WTC11 (cell line): ENCODE data around the gene MSL1. TPM values are rescaled to one million over a fixed set of nuclear protein-coding genes. Genes with fewer than 3 reads are reported as not detected.
A peak's percentile ranks its signal among the peaks of the same experiment; 100 is the strongest.

ENCODE experiments used
- CREB1 ChIP-seq: sonication (generic); formaldehyde crosslinking; IDR thresholded peaks from 2 replicates; pipeline ENCODE4 v1.8.0; 2023; ENCODE audit warnings: mild to moderate bottlenecking, missing genetic modification reagents
- FOXK1 ChIP-seq: sonication (generic); formaldehyde crosslinking; IDR thresholded peaks from 2 replicates; pipeline ENCODE4 v1.8.0; 2022; ENCODE audit warnings: mild to moderate bottlenecking, moderate library complexity, missing genetic modification reagents
- GABPB1 ChIP-seq: sonication (generic); formaldehyde crosslinking; IDR thresholded peaks from 2 replicates; pipeline ENCODE4 v1.8.1; 2023; ENCODE audit warnings: mild to moderate bottlenecking, missing genetic modification reagents
- GRHL2 ChIP-seq: fragments of 250-450 bp; sonication (Bioruptor Pico); IDR thresholded peaks from 2 replicates; pipeline ENCODE4 v1.8.0; 2022; ENCODE audit warnings: mild to moderate bottlenecking, moderate library complexity; ENCODE audit not compliant: insufficient replicate concordance, severe bottlenecking
- HMGA2 ChIP-seq: fragments of 250-450 bp; sonication (Bioruptor Pico); IDR thresholded peaks from 2 replicates; pipeline ENCODE4 v1.4.0; 2021; ENCODE audit warnings: mild to moderate bottlenecking, moderate library complexity
- MYBL2 ChIP-seq: sonication (generic); formaldehyde crosslinking; IDR thresholded peaks from 2 replicates; pipeline ENCODE4 v1.8.1; 2023; ENCODE audit warnings: mild to moderate bottlenecking, moderate library complexity, missing genetic modification reagents
- SP1 ChIP-seq: sonication (generic); formaldehyde crosslinking; conservative IDR thresholded peaks from 2 replicates; pipeline ENCODE4 v1.8.1; 2022; ENCODE audit warnings: missing genetic modification reagents
- TEAD1 ChIP-seq: sonication (generic); formaldehyde crosslinking; IDR thresholded peaks from 2 replicates; pipeline ENCODE4 v1.8.0; 2022; ENCODE audit warnings: mild to moderate bottlenecking, missing genetic modification reagents
- TEAD4 ChIP-seq: sonication (generic); formaldehyde crosslinking; IDR thresholded peaks from 2 replicates; pipeline ENCODE4 v1.8.0; 2022; ENCODE audit warnings: mild to moderate bottlenecking, missing genetic modification reagents
- total RNA-seq: library from RNA; stranded (reverse); gene quantifications from 3 replicates; pipeline ENCODE4 v1.2.3, GENCODE V29; 2021
- TF ChIP-seq, protein P1 (sequence below): fragments of 200-600 bp; IDR thresholded peaks from 2 replicates; pipeline ENCODE4 v1.8.0; 2022; ENCODE audit warnings: antibody characterized with exemption
- TF ChIP-seq, protein P2 (sequence below): sonication (generic); formaldehyde crosslinking; IDR thresholded peaks from 2 replicates; pipeline ENCODE4 v1.8.1; 2023; ENCODE audit warnings: mild to moderate bottlenecking, missing genetic modification reagents, borderline replicate concordance
- TF ChIP-seq, protein P3 (sequence below): sonication (generic); formaldehyde crosslinking; IDR thresholded peaks from 2 replicates; pipeline ENCODE4 v1.8.0; 2022; ENCODE audit warnings: mild to moderate bottlenecking, missing genetic modification reagents
- TF ChIP-seq, protein P4 (sequence below): sonication (generic); formaldehyde crosslinking; IDR thresholded peaks from 2 replicates; pipeline ENCODE4 v1.8.0; 2022; ENCODE audit warnings: mild to moderate bottlenecking, missing genetic modification reagents
- TF ChIP-seq, protein P5 (sequence below): sonication (generic); formaldehyde crosslinking; IDR thresholded peaks from 2 replicates; pipeline ENCODE4 v1.8.0; 2022; ENCODE audit warnings: mild to moderate bottlenecking, missing genetic modification reagents
- TF ChIP-seq, protein P6 (sequence below): fragments of 250-450 bp; sonication (Bioruptor Pico); IDR thresholded peaks from 2 replicates; pipeline ENCODE4 v1.9.0; 2021; ENCODE audit warnings: mild to moderate bottlenecking, borderline replicate concordance
- TF ChIP-seq, protein P7 (sequence below): sonication (generic); formaldehyde crosslinking; IDR thresholded peaks from 2 replicates; pipeline ENCODE4 v1.8.0; 2023; ENCODE audit warnings: mild to moderate bottlenecking, missing genetic modification reagents
- TF ChIP-seq, protein P8 (sequence below): sonication (generic); formaldehyde crosslinking; IDR thresholded peaks from 2 replicates; pipeline ENCODE4 v1.8.0; 2022; ENCODE audit warnings: missing genetic modification reagents

The MSL1 gene
- total RNA-seq, 1 experiment from 2014 or later = 78.1 TPM

DNA sequence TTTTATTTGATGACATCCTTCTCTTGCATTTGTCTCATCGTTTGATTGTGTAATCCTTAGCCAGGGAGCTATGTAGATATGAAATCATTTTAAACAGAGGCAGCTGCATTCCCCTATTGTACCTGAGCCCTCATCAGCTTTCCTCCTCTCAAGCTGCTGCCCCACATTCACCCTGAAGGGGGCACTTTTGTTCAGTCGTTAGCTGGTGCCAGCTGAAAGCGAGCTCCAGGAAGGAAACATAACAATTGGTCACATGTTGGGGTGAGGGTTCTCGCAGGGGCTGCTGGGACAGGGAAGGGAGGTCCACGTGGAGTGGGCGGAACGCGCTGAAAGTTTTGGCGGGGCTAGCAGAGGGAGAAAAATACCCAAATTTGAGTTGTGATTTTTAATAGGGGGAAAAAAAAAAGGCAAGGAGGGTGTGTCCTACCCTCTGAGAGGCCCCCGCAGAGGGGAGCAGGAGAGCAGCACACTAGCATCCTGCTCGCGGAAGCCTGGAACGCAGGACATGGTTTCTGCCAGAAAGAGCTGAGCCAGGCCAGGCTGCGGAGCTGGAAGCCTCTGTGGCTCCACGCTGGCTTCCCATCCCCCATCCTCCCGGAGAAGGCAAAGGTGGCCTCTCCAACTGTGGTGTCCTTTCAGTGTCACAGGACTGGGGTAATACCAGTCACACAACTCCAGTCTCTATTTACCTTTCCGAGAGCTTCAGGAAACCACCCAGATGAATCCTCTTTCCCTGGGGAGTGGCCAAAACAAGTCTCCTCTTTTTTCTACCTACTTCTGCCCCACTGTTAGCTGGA is 8.5 kb upstream of the MSL1 start (continued):
- TF ChIP-seq, protein P1, sequence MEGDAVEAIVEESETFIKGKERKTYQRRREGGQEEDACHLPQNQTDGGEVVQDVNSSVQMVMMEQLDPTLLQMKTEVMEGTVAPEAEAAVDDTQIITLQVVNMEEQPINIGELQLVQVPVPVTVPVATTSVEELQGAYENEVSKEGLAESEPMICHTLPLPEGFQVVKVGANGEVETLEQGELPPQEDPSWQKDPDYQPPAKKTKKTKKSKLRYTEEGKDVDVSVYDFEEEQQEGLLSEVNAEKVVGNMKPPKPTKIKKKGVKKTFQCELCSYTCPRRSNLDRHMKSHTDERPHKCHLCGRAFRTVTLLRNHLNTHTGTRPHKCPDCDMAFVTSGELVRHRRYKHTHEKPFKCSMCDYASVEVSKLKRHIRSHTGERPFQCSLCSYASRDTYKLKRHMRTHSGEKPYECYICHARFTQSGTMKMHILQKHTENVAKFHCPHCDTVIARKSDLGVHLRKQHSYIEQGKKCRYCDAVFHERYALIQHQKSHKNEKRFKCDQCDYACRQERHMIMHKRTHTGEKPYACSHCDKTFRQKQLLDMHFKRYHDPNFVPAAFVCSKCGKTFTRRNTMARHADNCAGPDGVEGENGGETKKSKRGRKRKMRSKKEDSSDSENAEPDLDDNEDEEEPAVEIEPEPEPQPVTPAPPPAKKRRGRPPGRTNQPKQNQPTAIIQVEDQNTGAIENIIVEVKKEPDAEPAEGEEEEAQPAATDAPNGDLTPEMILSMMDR = peak; percentile 66
- no peak for TF ChIP-seq GABPB1 (CRISPR knock-in tag)
- TF ChIP-seq, protein P2, sequence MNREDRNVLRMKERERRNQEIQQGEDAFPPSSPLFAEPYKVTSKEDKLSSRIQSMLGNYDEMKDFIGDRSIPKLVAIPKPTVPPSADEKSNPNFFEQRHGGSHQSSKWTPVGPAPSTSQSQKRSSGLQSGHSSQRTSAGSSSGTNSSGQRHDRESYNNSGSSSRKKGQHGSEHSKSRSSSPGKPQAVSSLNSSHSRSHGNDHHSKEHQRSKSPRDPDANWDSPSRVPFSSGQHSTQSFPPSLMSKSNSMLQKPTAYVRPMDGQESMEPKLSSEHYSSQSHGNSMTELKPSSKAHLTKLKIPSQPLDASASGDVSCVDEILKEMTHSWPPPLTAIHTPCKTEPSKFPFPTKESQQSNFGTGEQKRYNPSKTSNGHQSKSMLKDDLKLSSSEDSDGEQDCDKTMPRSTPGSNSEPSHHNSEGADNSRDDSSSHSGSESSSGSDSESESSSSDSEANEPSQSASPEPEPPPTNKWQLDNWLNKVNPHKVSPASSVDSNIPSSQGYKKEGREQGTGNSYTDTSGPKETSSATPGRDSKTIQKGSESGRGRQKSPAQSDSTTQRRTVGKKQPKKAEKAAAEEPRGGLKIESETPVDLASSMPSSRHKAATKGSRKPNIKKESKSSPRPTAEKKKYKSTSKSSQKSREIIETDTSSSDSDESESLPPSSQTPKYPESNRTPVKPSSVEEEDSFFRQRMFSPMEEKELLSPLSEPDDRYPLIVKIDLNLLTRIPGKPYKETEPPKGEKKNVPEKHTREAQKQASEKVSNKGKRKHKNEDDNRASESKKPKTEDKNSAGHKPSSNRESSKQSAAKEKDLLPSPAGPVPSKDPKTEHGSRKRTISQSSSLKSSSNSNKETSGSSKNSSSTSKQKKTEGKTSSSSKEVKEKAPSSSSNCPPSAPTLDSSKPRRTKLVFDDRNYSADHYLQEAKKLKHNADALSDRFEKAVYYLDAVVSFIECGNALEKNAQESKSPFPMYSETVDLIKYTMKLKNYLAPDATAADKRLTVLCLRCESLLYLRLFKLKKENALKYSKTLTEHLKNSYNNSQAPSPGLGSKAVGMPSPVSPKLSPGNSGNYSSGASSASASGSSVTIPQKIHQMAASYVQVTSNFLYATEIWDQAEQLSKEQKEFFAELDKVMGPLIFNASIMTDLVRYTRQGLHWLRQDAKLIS (CRISPR knock-in tag) = no peak
- TF ChIP-seq, protein P3, sequence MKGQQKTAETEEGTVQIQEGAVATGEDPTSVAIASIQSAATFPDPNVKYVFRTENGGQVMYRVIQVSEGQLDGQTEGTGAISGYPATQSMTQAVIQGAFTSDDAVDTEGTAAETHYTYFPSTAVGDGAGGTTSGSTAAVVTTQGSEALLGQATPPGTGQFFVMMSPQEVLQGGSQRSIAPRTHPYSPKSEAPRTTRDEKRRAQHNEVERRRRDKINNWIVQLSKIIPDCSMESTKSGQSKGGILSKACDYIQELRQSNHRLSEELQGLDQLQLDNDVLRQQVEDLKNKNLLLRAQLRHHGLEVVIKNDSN (CRISPR knock-in tag) = peak; percentile 95
- no peak for TF ChIP-seq TEAD4 (CRISPR knock-in tag)
- no peak for TF ChIP-seq MYBL2 (CRISPR knock-in tag)
- TF ChIP-seq, protein P4, sequence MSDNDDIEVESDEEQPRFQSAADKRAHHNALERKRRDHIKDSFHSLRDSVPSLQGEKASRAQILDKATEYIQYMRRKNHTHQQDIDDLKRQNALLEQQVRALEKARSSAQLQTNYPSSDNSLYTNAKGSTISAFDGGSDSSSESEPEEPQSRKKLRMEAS = peak; percentile 94
- TF ChIP-seq HMGA2 (CRISPR knock-in tag) = no peak
- TF ChIP-seq, protein P5, sequence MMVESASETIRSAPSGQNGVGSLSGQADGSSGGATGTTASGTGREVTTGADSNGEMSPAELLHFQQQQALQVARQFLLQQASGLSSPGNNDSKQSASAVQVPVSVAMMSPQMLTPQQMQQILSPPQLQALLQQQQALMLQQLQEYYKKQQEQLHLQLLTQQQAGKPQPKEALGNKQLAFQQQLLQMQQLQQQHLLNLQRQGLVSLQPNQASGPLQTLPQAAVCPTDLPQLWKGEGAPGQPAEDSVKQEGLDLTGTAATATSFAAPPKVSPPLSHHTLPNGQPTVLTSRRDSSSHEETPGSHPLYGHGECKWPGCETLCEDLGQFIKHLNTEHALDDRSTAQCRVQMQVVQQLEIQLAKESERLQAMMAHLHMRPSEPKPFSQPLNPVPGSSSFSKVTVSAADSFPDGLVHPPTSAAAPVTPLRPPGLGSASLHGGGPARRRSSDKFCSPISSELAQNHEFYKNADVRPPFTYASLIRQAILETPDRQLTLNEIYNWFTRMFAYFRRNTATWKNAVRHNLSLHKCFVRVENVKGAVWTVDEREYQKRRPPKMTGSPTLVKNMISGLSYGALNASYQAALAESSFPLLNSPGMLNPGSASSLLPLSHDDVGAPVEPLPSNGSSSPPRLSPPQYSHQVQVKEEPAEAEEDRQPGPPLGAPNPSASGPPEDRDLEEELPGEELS (CRISPR knock-in tag) = no peak
- TF ChIP-seq, protein P6, sequence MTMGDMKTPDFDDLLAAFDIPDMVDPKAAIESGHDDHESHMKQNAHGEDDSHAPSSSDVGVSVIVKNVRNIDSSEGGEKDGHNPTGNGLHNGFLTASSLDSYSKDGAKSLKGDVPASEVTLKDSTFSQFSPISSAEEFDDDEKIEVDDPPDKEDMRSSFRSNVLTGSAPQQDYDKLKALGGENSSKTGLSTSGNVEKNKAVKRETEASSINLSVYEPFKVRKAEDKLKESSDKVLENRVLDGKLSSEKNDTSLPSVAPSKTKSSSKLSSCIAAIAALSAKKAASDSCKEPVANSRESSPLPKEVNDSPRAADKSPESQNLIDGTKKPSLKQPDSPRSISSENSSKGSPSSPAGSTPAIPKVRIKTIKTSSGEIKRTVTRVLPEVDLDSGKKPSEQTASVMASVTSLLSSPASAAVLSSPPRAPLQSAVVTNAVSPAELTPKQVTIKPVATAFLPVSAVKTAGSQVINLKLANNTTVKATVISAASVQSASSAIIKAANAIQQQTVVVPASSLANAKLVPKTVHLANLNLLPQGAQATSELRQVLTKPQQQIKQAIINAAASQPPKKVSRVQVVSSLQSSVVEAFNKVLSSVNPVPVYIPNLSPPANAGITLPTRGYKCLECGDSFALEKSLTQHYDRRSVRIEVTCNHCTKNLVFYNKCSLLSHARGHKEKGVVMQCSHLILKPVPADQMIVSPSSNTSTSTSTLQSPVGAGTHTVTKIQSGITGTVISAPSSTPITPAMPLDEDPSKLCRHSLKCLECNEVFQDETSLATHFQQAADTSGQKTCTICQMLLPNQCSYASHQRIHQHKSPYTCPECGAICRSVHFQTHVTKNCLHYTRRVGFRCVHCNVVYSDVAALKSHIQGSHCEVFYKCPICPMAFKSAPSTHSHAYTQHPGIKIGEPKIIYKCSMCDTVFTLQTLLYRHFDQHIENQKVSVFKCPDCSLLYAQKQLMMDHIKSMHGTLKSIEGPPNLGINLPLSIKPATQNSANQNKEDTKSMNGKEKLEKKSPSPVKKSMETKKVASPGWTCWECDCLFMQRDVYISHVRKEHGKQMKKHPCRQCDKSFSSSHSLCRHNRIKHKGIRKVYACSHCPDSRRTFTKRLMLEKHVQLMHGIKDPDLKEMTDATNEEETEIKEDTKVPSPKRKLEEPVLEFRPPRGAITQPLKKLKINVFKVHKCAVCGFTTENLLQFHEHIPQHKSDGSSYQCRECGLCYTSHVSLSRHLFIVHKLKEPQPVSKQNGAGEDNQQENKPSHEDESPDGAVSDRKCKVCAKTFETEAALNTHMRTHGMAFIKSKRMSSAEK = 0 out of 2 replicates have a peak, but pooled peaks have one; percentile 20
- peak; percentile 86 for TF ChIP-seq FOXK1
- TF ChIP-seq, protein P7, sequence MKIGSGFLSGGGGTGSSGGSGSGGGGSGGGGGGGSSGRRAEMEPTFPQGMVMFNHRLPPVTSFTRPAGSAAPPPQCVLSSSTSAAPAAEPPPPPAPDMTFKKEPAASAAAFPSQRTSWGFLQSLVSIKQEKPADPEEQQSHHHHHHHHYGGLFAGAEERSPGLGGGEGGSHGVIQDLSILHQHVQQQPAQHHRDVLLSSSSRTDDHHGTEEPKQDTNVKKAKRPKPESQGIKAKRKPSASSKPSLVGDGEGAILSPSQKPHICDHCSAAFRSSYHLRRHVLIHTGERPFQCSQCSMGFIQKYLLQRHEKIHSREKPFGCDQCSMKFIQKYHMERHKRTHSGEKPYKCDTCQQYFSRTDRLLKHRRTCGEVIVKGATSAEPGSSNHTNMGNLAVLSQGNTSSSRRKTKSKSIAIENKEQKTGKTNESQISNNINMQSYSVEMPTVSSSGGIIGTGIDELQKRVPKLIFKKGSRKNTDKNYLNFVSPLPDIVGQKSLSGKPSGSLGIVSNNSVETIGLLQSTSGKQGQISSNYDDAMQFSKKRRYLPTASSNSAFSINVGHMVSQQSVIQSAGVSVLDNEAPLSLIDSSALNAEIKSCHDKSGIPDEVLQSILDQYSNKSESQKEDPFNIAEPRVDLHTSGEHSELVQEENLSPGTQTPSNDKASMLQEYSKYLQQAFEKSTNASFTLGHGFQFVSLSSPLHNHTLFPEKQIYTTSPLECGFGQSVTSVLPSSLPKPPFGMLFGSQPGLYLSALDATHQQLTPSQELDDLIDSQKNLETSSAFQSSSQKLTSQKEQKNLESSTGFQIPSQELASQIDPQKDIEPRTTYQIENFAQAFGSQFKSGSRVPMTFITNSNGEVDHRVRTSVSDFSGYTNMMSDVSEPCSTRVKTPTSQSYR (CRISPR knock-in tag) = 0 out of 2 replicates have a peak, but pooled peaks have one; percentile 57
- peak; percentile 64 for TF ChIP-seq SP1
- TF ChIP-seq, protein P8, sequence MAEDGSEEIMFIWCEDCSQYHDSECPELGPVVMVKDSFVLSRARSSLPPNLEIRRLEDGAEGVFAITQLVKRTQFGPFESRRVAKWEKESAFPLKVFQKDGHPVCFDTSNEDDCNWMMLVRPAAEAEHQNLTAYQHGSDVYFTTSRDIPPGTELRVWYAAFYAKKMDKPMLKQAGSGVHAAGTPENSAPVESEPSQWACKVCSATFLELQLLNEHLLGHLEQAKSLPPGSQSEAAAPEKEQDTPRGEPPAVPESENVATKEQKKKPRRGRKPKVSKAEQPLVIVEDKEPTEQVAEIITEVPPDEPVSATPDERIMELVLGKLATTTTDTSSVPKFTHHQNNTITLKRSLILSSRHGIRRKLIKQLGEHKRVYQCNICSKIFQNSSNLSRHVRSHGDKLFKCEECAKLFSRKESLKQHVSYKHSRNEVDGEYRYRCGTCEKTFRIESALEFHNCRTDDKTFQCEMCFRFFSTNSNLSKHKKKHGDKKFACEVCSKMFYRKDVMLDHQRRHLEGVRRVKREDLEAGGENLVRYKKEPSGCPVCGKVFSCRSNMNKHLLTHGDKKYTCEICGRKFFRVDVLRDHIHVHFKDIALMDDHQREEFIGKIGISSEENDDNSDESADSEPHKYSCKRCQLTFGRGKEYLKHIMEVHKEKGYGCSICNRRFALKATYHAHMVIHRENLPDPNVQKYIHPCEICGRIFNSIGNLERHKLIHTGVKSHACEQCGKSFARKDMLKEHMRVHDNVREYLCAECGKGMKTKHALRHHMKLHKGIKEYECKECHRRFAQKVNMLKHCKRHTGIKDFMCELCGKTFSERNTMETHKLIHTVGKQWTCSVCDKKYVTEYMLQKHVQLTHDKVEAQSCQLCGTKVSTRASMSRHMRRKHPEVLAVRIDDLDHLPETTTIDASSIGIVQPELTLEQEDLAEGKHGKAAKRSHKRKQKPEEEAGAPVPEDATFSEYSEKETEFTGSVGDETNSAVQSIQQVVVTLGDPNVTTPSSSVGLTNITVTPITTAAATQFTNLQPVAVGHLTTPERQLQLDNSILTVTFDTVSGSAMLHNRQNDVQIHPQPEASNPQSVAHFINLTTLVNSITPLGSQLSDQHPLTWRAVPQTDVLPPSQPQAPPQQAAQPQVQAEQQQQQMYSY (CRISPR knock-in tag) = no peak
- no peak for TF ChIP-seq GRHL2 (CRISPR knock-in tag)
- peak; percentile 57; the same call in 1 of the 2 replicates for TF ChIP-seq TEAD1 (CRISPR knock-in tag)
- TF ChIP-seq CREB1 = no peak
